BE2C (cell line): ENCODE measurements around the gene CNKSR3.

ENCODE experiments used
- DNase-seq: peaks from one replicate; pipeline ENCODE4 v3.0.0-alpha.2; 2020
- H3K27me3 ChIP-seq: fragments of 250-450 bp; sonication (Bioruptor Pico); 2 replicates; pipeline ENCODE4 v1.5.1; 2020; ENCODE audit warnings: mild to moderate bottlenecking
- H3K36me3 ChIP-seq: fragments of 250-450 bp; sonication (Bioruptor Pico); 2 replicates; pipeline ENCODE4 v1.5.1; 2020; ENCODE audit warnings: mild to moderate bottlenecking
- H3K4me1 ChIP-seq: fragments of 250-450 bp; sonication (Bioruptor Pico); 2 replicates; pipeline ENCODE4 v1.5.1; 2020
- H3K4me3 ChIP-seq: 2 replicates; pipeline ENCODE4 v1.5.1; 2011; ENCODE audit warnings: low read depth, low read length
- H3K9me3 ChIP-seq: fragments of 250-450 bp; sonication (Bioruptor Pico); 2 replicates; pipeline ENCODE4 v1.5.1; 2020
- CTCF ChIP-seq: IDR thresholded peaks from 2 replicates; pipeline ENCODE4 v1.5.1; 2012; ENCODE audit warnings: mild to moderate bottlenecking, low read depth, low read length

CNKSR3 gene

GRCh38 chr6:154457881-154458284 is 52.6 kb downstream of the CNKSR3 start:
- no peak for DNase-seq
- H3K4me1 ChIP-seq = peaks cover 48% of the 10 kb centered on the region

DNA sequence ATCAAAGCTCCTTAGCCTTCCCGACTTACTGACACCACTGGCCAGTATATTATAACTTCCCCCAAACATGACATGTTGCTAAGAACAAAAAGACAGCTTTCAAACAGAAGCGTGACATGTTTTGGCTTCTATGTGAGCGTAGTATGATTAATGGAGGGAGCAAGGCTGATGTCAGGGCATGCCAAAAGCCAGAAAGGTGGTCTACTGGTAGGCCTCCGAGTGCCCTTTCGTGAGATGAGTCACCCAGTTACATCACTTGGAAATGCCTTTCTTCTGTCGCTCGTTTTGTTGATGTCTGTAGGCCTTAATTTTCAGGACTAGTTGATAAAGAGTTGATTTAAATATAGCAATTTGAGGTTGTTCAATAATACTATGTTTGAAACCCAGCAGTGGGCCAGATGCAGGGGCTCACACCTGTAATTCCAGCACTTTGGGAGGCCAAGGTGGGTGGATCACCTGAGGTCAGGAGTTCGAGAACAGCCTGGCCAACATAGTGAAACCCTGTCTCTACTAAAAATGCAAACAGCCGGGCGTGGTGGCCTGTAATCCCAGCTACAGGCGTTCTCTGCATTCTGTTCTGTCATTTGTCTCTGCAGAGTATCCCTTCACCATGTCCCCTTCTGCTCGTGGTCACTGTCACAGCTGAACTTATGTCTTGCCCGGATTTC is 53.3 kb downstream of the CNKSR3 start:
- H3K9me3 ChIP-seq = no peaks in the 10 kb centered on the region
- no peaks in the 10 kb centered on the region for H3K27me3 ChIP-seq
- no peak for DNase-seq
- no peak overlapping the region for H3K4me3 ChIP-seq
- no peaks in the 10 kb centered on the region for H3K36me3 ChIP-seq
- no peak for TF ChIP-seq CTCF
- H3K4me1 ChIP-seq = peaks cover 44% of the 10 kb centered on the region

More at GRCh38 chr6:154457881-154458284, 52.6 kb downstream of the CNKSR3 start:
- no peaks in the 10 kb centered on the region for H3K27me3 ChIP-seq
- H3K4me3 ChIP-seq = peak overlapping the region; percentile 39
- H3K36me3 ChIP-seq = no peaks in the 10 kb centered on the region
- peak; percentile 19 for TF ChIP-seq CTCF
- H3K9me3 ChIP-seq = no peaks in the 10 kb centered on the region

DNA sequence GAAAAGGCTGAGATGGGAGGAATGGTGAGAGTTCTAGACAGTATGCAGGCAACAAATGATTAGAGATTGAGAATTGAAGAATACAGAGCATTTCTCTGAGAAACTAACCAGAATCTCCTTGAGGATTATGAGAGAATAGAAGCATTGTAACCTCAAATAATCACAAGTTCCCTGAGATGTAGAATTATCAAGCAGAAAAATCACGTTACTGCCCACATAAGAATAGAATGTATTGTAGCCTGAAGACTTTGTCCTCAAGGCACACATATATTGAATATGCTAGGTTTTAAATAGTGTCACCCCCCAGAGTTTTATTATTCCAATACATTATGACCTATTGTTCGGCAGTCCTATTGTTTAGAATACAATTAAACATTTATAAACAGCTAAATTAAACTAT is 57.2 kb downstream of the CNKSR3 start:
- DNase-seq = no peak
- no peak for TF ChIP-seq CTCF
- Histone ChIP-seq H3K36me3 (peaks cover 4% of the 10 kb centered on the region), H3K4me3 (no peak overlapping the region), H3K4me1 (peaks cover 44% of the 10 kb centered on the region), H3K9me3 (no peaks in the 10 kb centered on the region), H3K27me3 (no peaks in the 10 kb centered on the region)

GRCh38 chr6:154450498-154450897 is 60.0 kb downstream of the CNKSR3 start:
- H3K9me3 ChIP-seq = no peaks in the 10 kb centered on the region
- H3K27me3 ChIP-seq = no peaks in the 10 kb centered on the region
- no peak for DNase-seq
- H3K4me3 ChIP-seq = no peak overlapping the region
- peaks cover 4% of the 10 kb centered on the region for H3K36me3 ChIP-seq
- peaks cover 46% of the 10 kb centered on the region for H3K4me1 ChIP-seq
- TF ChIP-seq CTCF = no peak

GRCh38 chr6:154448448-154449096 is 61.9 kb downstream of the CNKSR3 start:
- no peaks in the 10 kb centered on the region for H3K9me3 ChIP-seq
- DNase-seq = peak; percentile 67
- H3K36me3 ChIP-seq = peaks cover 4% of the 10 kb centered on the region
- peaks cover 44% of the 10 kb centered on the region for H3K4me1 ChIP-seq
- peak overlapping the region; percentile 49 for H3K4me3 ChIP-seq
- peak; percentile 39 for TF ChIP-seq CTCF
- no peaks in the 10 kb centered on the region for H3K27me3 ChIP-seq

- H3K4me3 ChIP-seq = peak overlapping the region; percentile 49
- peaks cover 4% of the 10 kb centered on the region for H3K36me3 ChIP-seq
- H3K27me3 ChIP-seq = no peaks in the 10 kb centered on the region
- TF ChIP-seq CTCF = no peak
- peaks cover 38% of the 10 kb centered on the region for H3K4me1 ChIP-seq
- peak; percentile 61 for DNase-seq
- H3K9me3 ChIP-seq = no peaks in the 10 kb centered on the region
Observed at GRCh38 chr6:154447954-154448353, 62.5 kb downstream of the CNKSR3 start.
